Stimulated activated CD4-positive, alpha-beta T cell treated with anti-CD3 and anti-CD28 coated beads, Interleukin-2, amount 100 ng/mL, for 24 hours (primary cell): ENCODE measurements around the gene ZNG1C.
"Not testable (repeated sequence)": the region's sequence is repeated elsewhere in the genome, so short reads cannot be mapped to it uniquely, and the experiment has no call there.

ENCODE experiments used
- DNase-seq, 2 donors: peaks; one replicate each; pipeline ENCODE4 v3.0.0-alpha.2; 2020

Gene ZNG1C

GRCh38 chr9:68343242-68343641 is 101.5 kb downstream of the ZNG1C start:
- not testable (repeated sequence) for DNase-seq

DNA sequence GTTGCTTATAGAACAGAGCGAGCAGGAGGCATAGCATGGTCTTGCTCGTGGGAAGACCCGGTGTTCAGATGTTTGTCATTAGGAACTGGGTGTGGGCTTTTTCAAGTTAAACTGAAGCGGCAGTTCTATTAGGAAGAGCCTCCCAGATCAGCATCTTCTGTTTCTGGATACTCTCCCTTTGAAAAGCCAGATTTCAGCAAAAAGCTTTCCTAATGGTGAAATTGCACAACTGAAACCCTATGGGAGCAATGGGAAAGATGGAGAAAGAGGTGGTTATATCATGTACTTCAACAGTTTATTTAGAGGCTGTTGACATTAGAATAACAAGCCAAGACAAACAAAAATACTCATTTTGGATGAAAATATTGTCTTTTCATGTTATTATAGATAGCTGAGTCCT is 102.2 kb downstream of the ZNG1C start:
- not testable (repeated sequence) for DNase-seq
